SKM-1 (cell line): ENCODE data around the gene DEDD2.

ENCODE experiments used
- DNase-seq: peaks from one replicate; lab custom pipeline; 2025; ENCODE audit not compliant: unreplicated experiment; lab: John Stamatoyannopoulos, UW

The DEDD2 gene

DNA sequence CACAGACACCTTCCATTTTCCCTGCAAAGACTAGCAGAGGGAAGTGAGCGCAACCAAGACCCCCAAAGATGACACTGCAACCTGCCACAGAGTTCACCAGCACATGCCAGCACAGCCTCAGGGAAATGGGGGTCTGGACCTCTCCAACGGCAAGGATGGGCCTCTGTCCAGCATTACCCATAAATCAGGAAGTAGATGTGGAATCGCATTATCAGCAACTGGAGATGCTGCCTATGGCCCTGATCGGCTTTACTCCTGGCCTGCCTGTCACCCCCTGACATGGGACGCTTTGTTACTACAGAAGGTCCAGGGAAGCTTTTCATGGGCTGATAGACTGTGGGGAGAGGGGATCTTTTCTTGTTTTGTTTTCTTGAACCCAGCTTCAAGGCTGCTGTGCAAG is 43.8 kb downstream of the DEDD2 start:
- no peak for DNase-seq

DNA sequence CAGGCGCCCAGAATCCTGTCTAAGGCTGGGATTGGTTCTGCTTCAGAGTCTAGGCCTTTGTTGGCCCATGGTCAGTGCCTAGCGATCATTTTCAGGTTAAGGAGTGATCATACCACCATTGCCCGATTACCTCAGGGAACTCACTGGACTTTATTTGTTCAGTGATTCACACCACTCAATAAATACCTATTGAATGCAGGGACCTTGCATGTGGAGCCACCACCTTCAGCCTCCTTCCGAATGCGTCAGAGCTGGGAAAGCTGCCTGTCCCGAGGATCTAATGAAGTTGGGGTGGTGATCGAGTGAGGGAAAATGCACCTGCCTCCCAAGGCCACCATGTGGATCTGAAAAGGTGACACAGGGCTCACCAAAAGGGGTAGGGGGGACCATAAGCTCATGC is 45.2 kb downstream of the DEDD2 start:
- no peak for DNase-seq

GRCh38 chr19:42170715-42171114 is 46.8 kb downstream of the DEDD2 start:
- no peak for DNase-seq

- DNase-seq = no peak
Measured at GRCh38 chr19:42169486-42170413, 47.7 kb downstream of the DEDD2 start.

- no peak for DNase-seq
Measured at GRCh38 chr19:42168206-42168605, 49.3 kb downstream of the DEDD2 start.

GRCh38 chr19:42166316-42166715 is 51.2 kb downstream of the DEDD2 start:
- no peak for DNase-seq

DNA sequence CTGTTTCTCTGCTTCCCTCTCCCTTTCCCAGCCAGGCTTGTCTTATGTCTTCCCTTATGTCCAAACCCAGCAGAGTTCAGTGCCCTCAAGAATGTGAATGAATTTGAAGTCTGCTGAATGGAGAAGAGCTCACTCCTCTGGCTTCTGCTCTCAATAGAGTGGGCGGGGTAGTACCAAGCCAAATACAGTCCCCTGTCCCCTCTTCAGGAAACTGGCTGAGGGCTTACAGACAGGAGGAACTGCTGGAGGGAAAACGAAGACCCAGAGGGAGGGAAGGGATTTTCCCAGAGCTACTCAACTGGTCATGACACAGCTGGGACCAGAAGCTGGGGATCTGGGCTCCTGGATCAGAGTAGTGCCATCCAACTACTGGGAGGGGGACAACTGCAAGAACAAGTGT is 52.3 kb downstream of the DEDD2 start:
- DNase-seq = no peak

DNA sequence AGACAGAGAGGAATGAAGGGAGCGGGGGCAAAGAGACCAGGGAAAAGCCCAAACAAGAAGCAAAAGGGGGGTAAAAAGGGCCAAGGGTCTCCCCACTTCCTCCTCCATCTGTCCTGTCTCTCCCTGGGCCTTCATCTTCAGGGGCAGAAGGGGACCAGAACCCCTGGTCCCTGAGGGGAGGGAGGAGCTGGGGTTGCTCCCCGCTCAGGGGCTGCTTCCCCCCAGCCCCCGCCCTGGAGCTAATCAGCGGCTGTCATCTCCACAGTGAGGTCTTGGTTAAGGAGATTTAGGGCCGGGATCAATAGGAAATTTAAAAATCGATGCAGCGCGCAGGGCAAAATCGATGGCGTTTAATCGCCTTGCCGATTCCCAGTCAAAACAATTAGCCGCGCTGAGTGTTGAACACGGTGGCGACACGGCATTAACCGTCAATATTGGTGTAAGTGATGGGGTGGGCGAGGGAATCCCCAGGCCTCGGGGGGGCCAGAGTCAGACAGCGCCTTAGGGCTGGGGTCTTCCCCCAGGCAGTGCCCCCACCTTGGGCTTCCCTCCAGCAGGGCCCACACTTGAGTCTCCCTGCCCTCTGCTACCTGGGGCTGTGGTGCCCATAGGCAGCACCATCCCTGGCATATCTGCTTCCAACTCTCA is 55.7 kb downstream of the DEDD2 start:
- DNase-seq = no peak

GRCh38 chr19:42159942-42160341 is 57.5 kb downstream of the DEDD2 start:
- DNase-seq = no peak

- no peak for DNase-seq
Measured at GRCh38 chr19:42158926-42159325, 58.6 kb downstream of the DEDD2 start.

GRCh38 chr19:42156571-42156970 is 60.9 kb downstream of the DEDD2 start:
- DNase-seq = no peak

- no peak for DNase-seq
Measured at GRCh38 chr19:42155796-42156195, 61.7 kb downstream of the DEDD2 start.

DNA sequence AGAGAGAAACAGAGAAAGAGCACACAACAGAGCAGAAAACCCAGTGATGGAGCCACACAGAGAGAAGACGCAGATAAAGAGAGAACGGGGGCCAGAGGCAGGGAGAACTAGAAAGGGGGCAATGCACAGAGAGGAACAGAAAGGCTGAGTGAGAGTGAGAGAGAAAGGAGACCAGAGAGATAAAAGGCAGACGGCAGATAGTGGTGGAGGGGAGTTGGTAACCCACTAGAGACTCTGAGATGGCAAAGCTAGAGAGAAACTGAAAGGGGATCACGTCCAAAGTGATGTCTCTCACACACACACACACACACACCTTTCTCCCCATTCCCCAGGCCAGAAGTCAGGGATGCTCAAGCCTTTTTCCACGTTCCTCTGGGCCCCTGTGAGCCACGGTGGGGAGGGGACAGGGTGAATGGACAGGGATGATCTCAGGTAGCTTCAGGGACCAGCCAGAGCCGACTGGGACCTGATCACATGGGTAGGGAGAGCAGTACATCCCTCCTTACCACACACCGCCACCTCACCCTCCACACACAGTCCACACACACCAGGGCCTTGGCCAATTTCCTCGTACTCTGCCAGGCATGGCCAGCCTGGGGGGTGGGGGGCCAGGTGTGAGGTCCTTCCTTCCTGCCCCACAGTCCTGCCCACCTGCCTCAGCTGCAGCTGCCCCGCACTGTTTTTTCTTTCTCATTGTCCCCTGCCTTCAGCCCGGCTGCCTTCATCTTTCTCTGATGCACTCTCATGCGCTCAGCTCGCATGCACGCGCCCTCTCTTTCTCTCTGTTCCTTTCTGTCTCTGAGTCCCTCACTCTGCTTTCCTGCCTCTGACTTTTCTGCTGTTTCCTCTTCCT is 62.8 kb downstream of the DEDD2 start:
- no peak for DNase-seq

DNA sequence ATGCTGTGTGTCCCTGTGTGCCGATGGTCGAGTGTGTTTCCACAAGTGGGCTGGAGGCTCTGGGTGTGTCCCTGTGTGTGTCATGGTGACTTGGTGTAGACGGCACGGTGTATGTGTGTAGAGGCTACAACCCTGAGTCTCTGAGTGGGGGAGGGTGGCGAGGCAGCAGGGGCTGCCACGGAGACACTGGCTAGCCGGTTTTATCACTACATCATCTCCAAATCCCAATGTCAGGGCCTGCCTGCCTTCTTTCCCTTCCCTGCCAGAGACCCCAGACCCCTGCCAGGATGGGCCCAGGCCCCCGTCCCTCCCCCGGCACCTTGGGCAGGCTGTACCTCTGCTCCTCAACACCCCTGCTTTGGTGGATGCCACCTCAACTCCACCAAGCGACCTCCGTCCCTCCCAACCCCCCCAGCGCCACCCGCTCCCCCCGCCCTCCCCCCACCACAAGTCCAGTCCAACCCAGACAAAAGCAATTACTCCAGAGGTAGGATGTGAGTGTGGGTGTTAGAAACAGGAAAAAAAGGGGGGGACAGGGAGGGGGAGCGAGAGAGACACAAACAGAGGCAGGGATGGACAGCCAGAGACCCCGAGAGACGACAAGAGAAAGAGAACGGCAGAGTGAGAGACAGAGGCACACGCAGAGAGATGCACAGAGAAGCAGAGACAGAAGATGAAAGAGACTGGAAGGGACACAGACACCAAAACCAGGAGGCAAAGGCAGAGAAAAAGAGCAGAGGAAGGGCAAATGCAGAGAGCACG is 63.6 kb downstream of the DEDD2 start:
- DNase-seq = no peak

- DNase-seq = no peak
Measured at GRCh38 chr19:42152910-42153671, 64.4 kb downstream of the DEDD2 start.

DNA sequence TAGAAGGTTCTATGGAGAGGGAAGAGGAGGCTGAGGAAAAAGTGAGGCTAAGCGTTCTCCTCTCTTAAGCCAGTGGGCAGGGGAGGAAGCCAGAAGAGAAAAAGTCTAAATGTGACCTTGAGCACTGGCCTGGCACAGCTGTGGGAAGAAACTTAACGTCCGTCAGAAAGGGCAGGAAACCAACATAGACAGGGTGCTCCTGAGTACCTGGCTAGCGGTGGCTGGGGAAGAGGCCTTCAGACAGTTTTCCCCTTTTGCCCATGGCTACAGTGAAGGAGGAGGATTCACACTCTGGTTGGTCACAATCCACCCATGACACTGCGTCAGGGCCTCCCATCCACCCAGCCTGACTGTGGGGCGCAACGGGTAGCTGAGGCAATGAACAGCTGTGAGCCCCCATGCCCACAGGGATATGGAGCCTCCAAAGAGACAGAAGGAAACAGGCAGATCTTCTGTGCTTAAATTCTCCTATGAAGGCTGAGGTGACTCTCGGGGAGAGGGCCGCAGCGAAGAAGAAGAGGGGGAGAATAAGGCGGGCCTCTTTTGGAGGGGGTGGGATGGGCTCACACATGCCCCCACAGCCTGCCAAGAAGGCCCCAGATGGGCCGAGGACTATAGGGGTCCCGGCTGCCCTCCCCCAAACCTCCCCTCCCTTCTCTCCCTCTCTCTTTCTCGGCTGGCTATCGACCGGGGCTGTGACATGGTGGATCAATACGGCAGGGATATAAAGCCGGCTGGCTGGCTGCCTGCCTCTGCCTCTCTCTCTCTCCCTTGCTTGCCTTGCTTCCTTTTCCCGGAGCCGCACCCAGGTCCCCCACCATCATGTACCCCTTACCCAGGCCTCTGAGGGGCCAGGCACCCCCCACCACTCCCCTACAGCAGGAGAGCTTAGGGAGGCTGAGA is 65.4 kb downstream of the DEDD2 start:
- no peak for DNase-seq

DNA sequence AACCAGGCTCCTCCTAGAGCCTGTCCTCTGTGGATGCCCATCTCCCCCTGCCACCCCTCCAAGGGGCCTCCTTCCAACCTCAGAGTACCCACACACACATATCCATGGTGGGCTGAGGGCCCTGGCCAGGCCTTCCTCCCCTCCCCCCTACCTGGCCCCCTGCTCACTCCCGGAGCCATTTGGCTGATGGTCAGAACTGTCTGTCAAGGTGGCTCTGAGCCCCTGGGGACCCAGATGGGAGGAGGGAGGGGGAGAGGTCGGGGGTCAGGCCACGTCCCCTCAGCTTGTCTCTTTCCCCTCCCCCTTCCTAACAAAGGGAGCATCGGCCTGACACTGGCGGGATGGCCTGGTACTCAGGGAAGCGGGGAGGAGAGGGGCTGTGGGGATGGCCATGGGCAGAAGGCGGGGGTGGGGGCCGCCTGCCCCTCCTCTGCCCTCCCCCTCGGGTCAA is 66.5 kb downstream of the DEDD2 start:
- DNase-seq = no peak

DNA sequence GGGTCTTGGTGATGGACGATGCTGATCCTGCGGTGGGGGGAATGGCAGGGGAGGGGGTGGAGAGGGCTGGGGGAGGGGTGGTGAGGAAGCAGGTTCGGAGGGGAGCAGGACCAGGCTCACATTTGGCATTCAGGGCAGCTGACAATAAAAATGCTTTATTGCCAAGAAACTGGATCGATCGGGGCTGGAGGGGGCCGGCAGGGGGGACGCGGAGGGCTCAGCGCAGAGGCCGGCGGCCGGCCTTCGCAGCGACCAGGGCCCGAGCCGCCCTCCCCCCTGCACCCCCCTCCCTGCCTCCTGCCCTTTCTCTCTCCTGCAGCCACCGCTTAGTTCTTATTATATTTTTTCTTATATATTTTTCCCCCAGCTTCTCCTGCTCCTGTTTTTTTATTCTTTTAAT is 67.1 kb downstream of the DEDD2 start:
- no peak for DNase-seq
